K562 (cell line): ENCODE results near the gene FOXK2.
"Not testable (repeated sequence)": the region's sequence is repeated elsewhere in the genome, so short reads cannot be mapped to it uniquely, and the experiment has no call there.

ENCODE experiments used
- ATF2 ChIP-seq: sonication (generic); formaldehyde crosslinking; IDR thresholded peaks from 2 replicates; pipeline ENCODE4 v1.8.1; 2022; ENCODE audit warnings: missing genetic modification reagents
- BRCA1 ChIP-seq, 2 experiments: fragments of 450-650 bp in 1 of 2; sonication (generic) in 1 of 2; formaldehyde crosslinking in 1 of 2; IDR thresholded peaks; 2 replicates each; pipeline versions ENCODE4 v1.5.0 to v1.6.1; 2017 to 2020; ENCODE audit warnings: mild to moderate bottlenecking in 1 of 2, missing genetic modification reagents in 1 of 2
- BRF2 ChIP-seq: IDR thresholded peaks from 3 replicates; pipeline ENCODE4 v1.6.1; 2011; ENCODE audit warnings: borderline replicate concordance, mild to moderate bottlenecking; ENCODE audit not compliant: insufficient read length, insufficient read depth
- ESRRA ChIP-seq: fragments of 450-650 bp; IDR thresholded peaks from 2 replicates; pipeline ENCODE4 v1.6.1; 2014; ENCODE audit warnings: low read depth, mild to moderate bottlenecking, moderate library complexity, borderline replicate concordance
- FOXP4 ChIP-seq: sonication (generic); formaldehyde crosslinking; IDR thresholded peaks from 2 replicates; pipeline ENCODE4 v1.8.0; 2022; ENCODE audit warnings: mild to moderate bottlenecking, missing genetic modification reagents, borderline replicate concordance
- GTF2B ChIP-seq: IDR thresholded peaks from 2 replicates; pipeline ENCODE4 v1.6.1; 2011; ENCODE audit not compliant: insufficient read length; ENCODE audit errors: extremely low read depth
- NR2C1 ChIP-seq, 2 experiments: fragments of 450-650 bp; IDR thresholded peaks; 2 replicates each; pipeline ENCODE4 v1.6.1; 2017; ENCODE audit warnings: mild to moderate bottlenecking in 2 of 2, antibody characterized with exemption in 1 of 2, inconsistent platforms in 1 of 2, missing compliant biosample characterization in 1 of 2, missing genetic modification characterization in 1 of 2
- TCF3 ChIP-seq: sonication (generic); formaldehyde crosslinking; IDR thresholded peaks from 2 replicates; pipeline ENCODE4 v1.4.0; 2020; ENCODE audit warnings: mild to moderate bottlenecking, missing genetic modification reagents
- ZBTB11 ChIP-seq, 3 experiments: fragments of 200-800 bp in 1 of 3; fragments of 250-450 bp in 1 of 3; fragments of 450-650 bp in 1 of 3; sonication (Bioruptor Pico) in 1 of 3; sonication (Bioruptor generic) in 1 of 3; formaldehyde crosslinking in 1 of 3; IDR thresholded peaks; 2 replicates each; pipeline versions ENCODE4 v1.6.1 to v1.8.0; 2016 to 2022; ENCODE audit warnings: mild to moderate bottlenecking in 2 of 3, missing genetic modification characterization in 2 of 3, missing compliant biosample characterization in 1 of 3, moderate library complexity in 1 of 3
- ZNF263 ChIP-seq: sonication (generic); formaldehyde crosslinking; IDR thresholded peaks from 2 replicates; pipeline ENCODE4 v1.8.0; 2022; ENCODE audit warnings: mild to moderate bottlenecking, missing genetic modification reagents, borderline replicate concordance

GRCh38 chr17:82537228-82537627 is 17.7 kb downstream of the FOXK2 start:
- TF ChIP-seq TCF3 (CRISPR knock-in tag); BRCA1 (IDR thresholded peaks at IDR 0.05); BRCA1 (CRISPR knock-in tag; IDR thresholded peaks at IDR 0.05); GTF2B; FOXP4 (CRISPR knock-in tag); NR2C1 (IDR thresholded peaks at IDR 0.05); NR2C1 (tag; IDR thresholded peaks at IDR 0.05); ZBTB11 (CRISPR knock-in tag; IDR thresholded peaks at IDR 0.05); ATF2; ZNF263 (CRISPR knock-in tag); ESRRA; BRF2: not testable (repeated sequence)
